Peyer's patch (tissue), 4 donors: Measurements from ENCODE around the gene ENPEP.
A peak's percentile ranks its signal among the peaks of the same experiment; 100 is the strongest.

Source experiments
- POLR2A ChIP-seq, 2 donors: fragments of 450-650 bp; IDR thresholded peaks; one replicate each; pipeline ENCODE4 v1.5.1; 2017; ENCODE audit warnings: antibody characterized with exemption in 2 of 2, mild to moderate bottlenecking in 2 of 2, moderate library complexity in 2 of 2
- TF ChIP-seq, protein P1 (sequence below), 6 experiments: fragments of 450-650 bp in 4 of 6; fragments of 200-600 bp in 2 of 6; sonication (generic) in 1 of 6; IDR thresholded peaks; one replicate each; pipeline ENCODE4 v1.5.1; 2017 to 2019; ENCODE audit warnings: antibody characterized with exemption in 6 of 6, mild to moderate bottlenecking in 3 of 6, moderate library complexity in 1 of 6

DNA sequence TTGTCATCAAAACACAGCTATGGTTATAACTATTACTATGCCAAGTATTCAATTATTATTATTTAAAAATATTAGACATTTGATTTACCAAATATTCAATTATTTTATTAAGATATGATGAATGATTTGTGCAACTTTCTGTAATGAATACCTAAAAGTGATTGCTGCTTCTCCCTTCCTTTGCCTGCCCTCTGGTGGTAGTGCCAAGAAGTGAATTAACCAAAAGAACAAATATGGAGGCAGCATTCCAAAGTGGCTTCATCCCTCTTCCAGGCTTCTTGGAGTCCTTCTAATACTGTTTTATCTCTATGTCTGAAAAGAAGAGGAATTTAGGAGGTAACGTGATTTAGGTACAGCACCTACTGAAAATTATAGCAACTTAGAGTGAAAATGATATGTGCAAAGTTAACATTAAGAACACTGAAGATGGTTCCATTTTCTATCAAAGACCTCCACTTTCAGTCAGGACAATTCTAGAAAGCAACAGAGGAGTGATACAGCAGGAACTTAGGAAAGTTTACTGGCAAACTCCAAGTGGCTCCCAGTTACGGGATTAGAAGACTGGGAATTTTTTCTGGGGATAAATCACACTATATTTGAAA lies 43.0 kb downstream of the ENPEP start:
- TF ChIP-seq, protein P1, sequence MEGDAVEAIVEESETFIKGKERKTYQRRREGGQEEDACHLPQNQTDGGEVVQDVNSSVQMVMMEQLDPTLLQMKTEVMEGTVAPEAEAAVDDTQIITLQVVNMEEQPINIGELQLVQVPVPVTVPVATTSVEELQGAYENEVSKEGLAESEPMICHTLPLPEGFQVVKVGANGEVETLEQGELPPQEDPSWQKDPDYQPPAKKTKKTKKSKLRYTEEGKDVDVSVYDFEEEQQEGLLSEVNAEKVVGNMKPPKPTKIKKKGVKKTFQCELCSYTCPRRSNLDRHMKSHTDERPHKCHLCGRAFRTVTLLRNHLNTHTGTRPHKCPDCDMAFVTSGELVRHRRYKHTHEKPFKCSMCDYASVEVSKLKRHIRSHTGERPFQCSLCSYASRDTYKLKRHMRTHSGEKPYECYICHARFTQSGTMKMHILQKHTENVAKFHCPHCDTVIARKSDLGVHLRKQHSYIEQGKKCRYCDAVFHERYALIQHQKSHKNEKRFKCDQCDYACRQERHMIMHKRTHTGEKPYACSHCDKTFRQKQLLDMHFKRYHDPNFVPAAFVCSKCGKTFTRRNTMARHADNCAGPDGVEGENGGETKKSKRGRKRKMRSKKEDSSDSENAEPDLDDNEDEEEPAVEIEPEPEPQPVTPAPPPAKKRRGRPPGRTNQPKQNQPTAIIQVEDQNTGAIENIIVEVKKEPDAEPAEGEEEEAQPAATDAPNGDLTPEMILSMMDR (IDR thresholded peaks at IDR 0.05), result peak; percentile 32 to 81 (median 64)
- no peak for TF ChIP-seq POLR2A (IDR thresholded peaks at IDR 0.05)
